Smooth muscle cell (in vitro differentiated cells): ENCODE measurements around the gene TMEM52. TPM values are rescaled to one million over a fixed set of nuclear protein-coding genes. Genes with fewer than 3 reads are reported as not detected.
A peak's percentile ranks its signal among the peaks of the same experiment; 100 is the strongest.

Source experiments
- DNase-seq: peaks from one replicate; lab custom pipeline; 2025; ENCODE audit not compliant: unreplicated experiment; lab: John Stamatoyannopoulos, UW
- H2AFZ ChIP-seq: fragments of 200-600 bp; sonication (generic); 2 replicates; pipeline ENCODE4 v1.6.0; 2016; ENCODE audit warnings: antibody characterized with exemption, low read depth, mild to moderate bottlenecking
- H3F3A ChIP-seq: fragments of 200-600 bp; sonication (generic); 2 replicates; pipeline ENCODE4 v1.6.0; 2017; ENCODE audit warnings: antibody characterized with exemption, low read depth
- H3K27ac ChIP-seq: fragments of 200-600 bp; sonication (generic); 2 replicates; pipeline ENCODE4 v1.5.1; 2016; ENCODE audit warnings: low read depth, mild to moderate bottlenecking
- H3K27me3 ChIP-seq: fragments of 200-600 bp; sonication (generic); 2 replicates; pipeline ENCODE4 v1.6.1; 2016; ENCODE audit warnings: low read depth, mild to moderate bottlenecking
- H3K36me3 ChIP-seq: fragments of 200-600 bp; sonication (generic); 2 replicates; pipeline ENCODE4 v1.5.1; 2016; ENCODE audit warnings: low read depth
- H3K4me1 ChIP-seq: fragments of 200-600 bp; sonication (generic); 2 replicates; pipeline ENCODE4 v1.5.1; 2016; ENCODE audit warnings: low read depth
- H3K4me2 ChIP-seq: fragments of 200-600 bp; sonication (generic); 2 replicates; pipeline ENCODE4 v1.6.0; 2016; ENCODE audit warnings: mild to moderate bottlenecking
- H3K4me3 ChIP-seq: fragments of 200-600 bp; sonication (generic); 2 replicates; pipeline ENCODE4 v1.5.1; 2016; ENCODE audit warnings: mild to moderate bottlenecking
- H3K79me2 ChIP-seq: fragments of 200-600 bp; sonication (generic); 2 replicates; pipeline ENCODE4 v1.6.0; 2016; ENCODE audit warnings: low read depth, mild to moderate bottlenecking
- H3K9ac ChIP-seq: fragments of 200-600 bp; sonication (generic); 2 replicates; pipeline ENCODE4 v1.6.0; 2016; ENCODE audit warnings: low read depth
- H3K9me3 ChIP-seq: fragments of 200-600 bp; sonication (generic); replicated peaks from 2 replicates; pipeline ENCODE4 v1.5.1; 2016; ENCODE audit warnings: low read depth
- H4K20me1 ChIP-seq: fragments of 200-600 bp; sonication (generic); 2 replicates; pipeline ENCODE4 v1.6.0; 2016; ENCODE audit warnings: low read depth
- CTCF ChIP-seq: fragments of 200-600 bp; sonication (generic); IDR thresholded peaks from 2 replicates; pipeline ENCODE4 v1.5.1; 2017; ENCODE audit warnings: borderline replicate concordance, mild to moderate bottlenecking, antibody characterized with exemption; ENCODE audit not compliant: insufficient read depth, poor library complexity, severe bottlenecking
- WGBS: methylation state at CpG from one replicate; pipeline ENCODE4 v1.1.7; 2016; ENCODE audit warnings: low lambda C conversion rate; 5-methylcytosine and 5-hydroxymethylcytosine counted together
- polyA plus RNA-seq: library from polyadenylated mRNA; unstranded; fragments of >200 nt; fragmentation: Nextera tagmentation; extraction: Ambion mirVana; gene quantifications from 2 replicates; pipeline ENCODE4 v1.2.1, GENCODE V29; 2016
- total RNA-seq: library from RNA; depleted of rRNA; stranded (reverse); fragments of >200 nt; gene quantifications from 2 replicates; pipeline ENCODE4 v1.2.3, GENCODE V29; 2014

Gene TMEM52
- total and polyA plus RNA-seq, 2 experiments from 2014 or later = 0.18 to 1.7 TPM

- Histone ChIP-seq H3F3A (no peaks in the 10 kb centered on the region), H2AFZ (no peak overlapping the region), H3K4me3 (no peak overlapping the region), H3K4me1 (peaks cover 7% of the 10 kb centered on the region), H3K79me2 (no peaks in the 10 kb centered on the region), H3K27ac (no peak overlapping the region), H3K9me3 (no peaks in the 10 kb centered on the region), H4K20me1 (no peaks in the 10 kb centered on the region), H3K4me2 (no peak overlapping the region), H3K36me3 (no peaks in the 10 kb centered on the region), H3K27me3 (no peaks in the 10 kb centered on the region), H3K9ac (no peak overlapping the region)
- no peak for TF ChIP-seq CTCF
- WGBS = 97% methylated on average over 4 of the region's 6 CpGs
- no peak for DNase-seq
Measured at GRCh38 chr1:1921459-1921862, 2.4 kb upstream of the TMEM52 start.

GRCh38 chr1:1920608-1921458, 1.8 kb upstream of the TMEM52 start:
- no peak overlapping the region for H3K27ac ChIP-seq
- no peaks in the 10 kb centered on the region for H3K27me3 ChIP-seq
- no peak overlapping the region for H3K9ac ChIP-seq
- H3K79me2 ChIP-seq = no peaks in the 10 kb centered on the region
- H3K36me3 ChIP-seq = no peaks in the 10 kb centered on the region
- H3F3A ChIP-seq = no peaks in the 10 kb centered on the region
- no peak for DNase-seq
- no peaks in the 10 kb centered on the region for H3K9me3 ChIP-seq
- TF ChIP-seq CTCF = no peak
- 95% methylated on average over 25 of the region's 27 CpGs for WGBS
- no peaks in the 10 kb centered on the region for H4K20me1 ChIP-seq
- peaks cover 7% of the 10 kb centered on the region for H3K4me1 ChIP-seq
- no peak overlapping the region for H3K4me3 ChIP-seq
- no peak overlapping the region for H3K4me2 ChIP-seq
- H2AFZ ChIP-seq = no peak overlapping the region

- Histone ChIP-seq H3F3A (no peaks in the 10 kb centered on the region), H3K27ac (no peak overlapping the region), H3K79me2 (no peaks in the 10 kb centered on the region), H3K9me3 (no peaks in the 10 kb centered on the region), H3K36me3 (no peaks in the 10 kb centered on the region), H3K4me2 (peak overlapping the region; percentile 90), H2AFZ (no peak overlapping the region), H3K9ac (no peak overlapping the region), H3K4me1 (peaks cover 7% of the 10 kb centered on the region), H4K20me1 (no peaks in the 10 kb centered on the region), H3K27me3 (no peaks in the 10 kb centered on the region), H3K4me3 (no peak overlapping the region)
- no peak for DNase-seq
- WGBS = 85% methylated on average over 6 of the region's 6 CpGs
- TF ChIP-seq CTCF = no peak
Measured at GRCh38 chr1:1920057-1920607, 1.1 kb upstream of the TMEM52 start.
